ENCODE measurements around the gene MRPL3.

- no peak for TF ChIP-seq NFIC (IDR thresholded peaks at IDR 0.05; ENCODE audit: low read depth, low read length)
- TF ChIP-seq EP300 (IDR thresholded peaks at IDR 0.05; ENCODE audit: borderline replicate concordance in 1 of 2, control insufficient read depth in 1 of 2, low read depth in 2 of 2, low read length in 2 of 2): no peak
- TF ChIP-seq POU2F2 (IDR thresholded peaks at IDR 0.05; ENCODE audit: borderline replicate concordance, low read depth, low read length): no peak
- TF ChIP-seq, protein P1, sequence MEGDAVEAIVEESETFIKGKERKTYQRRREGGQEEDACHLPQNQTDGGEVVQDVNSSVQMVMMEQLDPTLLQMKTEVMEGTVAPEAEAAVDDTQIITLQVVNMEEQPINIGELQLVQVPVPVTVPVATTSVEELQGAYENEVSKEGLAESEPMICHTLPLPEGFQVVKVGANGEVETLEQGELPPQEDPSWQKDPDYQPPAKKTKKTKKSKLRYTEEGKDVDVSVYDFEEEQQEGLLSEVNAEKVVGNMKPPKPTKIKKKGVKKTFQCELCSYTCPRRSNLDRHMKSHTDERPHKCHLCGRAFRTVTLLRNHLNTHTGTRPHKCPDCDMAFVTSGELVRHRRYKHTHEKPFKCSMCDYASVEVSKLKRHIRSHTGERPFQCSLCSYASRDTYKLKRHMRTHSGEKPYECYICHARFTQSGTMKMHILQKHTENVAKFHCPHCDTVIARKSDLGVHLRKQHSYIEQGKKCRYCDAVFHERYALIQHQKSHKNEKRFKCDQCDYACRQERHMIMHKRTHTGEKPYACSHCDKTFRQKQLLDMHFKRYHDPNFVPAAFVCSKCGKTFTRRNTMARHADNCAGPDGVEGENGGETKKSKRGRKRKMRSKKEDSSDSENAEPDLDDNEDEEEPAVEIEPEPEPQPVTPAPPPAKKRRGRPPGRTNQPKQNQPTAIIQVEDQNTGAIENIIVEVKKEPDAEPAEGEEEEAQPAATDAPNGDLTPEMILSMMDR (IDR thresholded peaks at IDR 0.05 in 2 of 3, conservative IDR thresholded peaks at IDR 0.05 in 1 of 3; ENCODE audit: control insufficient read depth in 2 of 3, extremely low read depth in 1 of 3, insufficient read depth in 1 of 3, low read depth in 3 of 3, low read length in 3 of 3): no peak
- no peak for TF ChIP-seq BHLHE40 (IDR thresholded peaks at IDR 0.05; ENCODE audit: borderline replicate concordance in 1 of 2, low read depth in 2 of 2, low read length in 1 of 2)
- TF ChIP-seq ATF2 (IDR thresholded peaks at IDR 0.05; ENCODE audit: low read length): no peak
- TF ChIP-seq JUND (IDR thresholded peaks at IDR 0.05; ENCODE audit: low read depth, low read length): no peak
- no peak for TF ChIP-seq RAD21 (IDR thresholded peaks at IDR 0.05; ENCODE audit: insufficient read depth, low read depth, low read length)
- no peak for TF ChIP-seq ESRRA (IDR thresholded peaks at IDR 0.05; ENCODE audit: low read length)
- TF ChIP-seq WRNIP1 (IDR thresholded peaks at IDR 0.05; ENCODE audit: borderline replicate concordance, low read depth, low read length): no peak
- TF ChIP-seq, protein P2, sequence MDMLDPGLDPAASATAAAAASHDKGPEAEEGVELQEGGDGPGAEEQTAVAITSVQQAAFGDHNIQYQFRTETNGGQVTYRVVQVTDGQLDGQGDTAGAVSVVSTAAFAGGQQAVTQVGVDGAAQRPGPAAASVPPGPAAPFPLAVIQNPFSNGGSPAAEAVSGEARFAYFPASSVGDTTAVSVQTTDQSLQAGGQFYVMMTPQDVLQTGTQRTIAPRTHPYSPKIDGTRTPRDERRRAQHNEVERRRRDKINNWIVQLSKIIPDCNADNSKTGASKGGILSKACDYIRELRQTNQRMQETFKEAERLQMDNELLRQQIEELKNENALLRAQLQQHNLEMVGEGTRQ (IDR thresholded peaks at IDR 0.05; ENCODE audit: borderline replicate concordance, low read depth, low read length): no peak
Measured at GRCh38 chr3:131491775-131492174, 11.0 kb downstream of the MRPL3 start.

All from GM12878 (cell line).